ENCODE results near the gene SIM2. TPM values are rescaled to one million over a fixed set of nuclear protein-coding genes. Genes with fewer than 3 reads are reported as not detected.

The SIM2 gene
- 5.2 and 8.4 TPM in 2 replicates for total RNA-seq

GRCh38 chr21:36698981-36699545, at the start of gene SIM2:
SIM2 (plus strand) TSS chr21:36699115; CDS start chr21:36699747, 632 bp downstream.

Other genes with a start within 250 kb of the SIM2 start
- not detected in 2 replicates for gene CLDN14, start 219.0 kb upstream of the SIM2 start, total RNA-seq